Measurements from ENCODE around the gene PCMTD2. TPM values are rescaled to one million over a fixed set of nuclear protein-coding genes. Genes with fewer than 3 reads are reported as not detected.
"Not testable (repeated sequence)": the region's sequence is repeated elsewhere in the genome, so short reads cannot be mapped to it uniquely, and the experiment has no call there.

Gene PCMTD2
- polyA plus RNA-seq, 3 donors, result 26.5 to 49.1 (median 27.6) TPM

GRCh38 chr20:64292167-64292566, 36.6 kb downstream of the PCMTD2 start:
- H3K4me3 ChIP-seq (replicated peaks in 1 of 3; ENCODE audit: low read depth in 2 of 3, low read length in 3 of 3); H3K36me3 Mint-ChIP-seq; H3K36me3 ChIP-seq (replicated peaks in 1 of 2; ENCODE audit: control insufficient read depth in 1 of 2, insufficient read depth in 2 of 2, low read length in 2 of 2); H3K9ac ChIP-seq (ENCODE audit: insufficient read depth, low read length, poor library complexity, severe bottlenecking); H2AFZ ChIP-seq (ENCODE audit: insufficient read depth, low read depth, low read length, poor library complexity, severe bottlenecking); DNase-seq; H3K27me3 Mint-ChIP-seq (ENCODE audit: low read depth in 3 of 3); H3K27ac ChIP-seq (ENCODE audit: low read depth in 1 of 2, low read length in 2 of 2); intact Hi-C loops (cut with micrococcal nuclease); H4K20me1 ChIP-seq (ENCODE audit: insufficient read depth, low read length); H3K4me1 ChIP-seq (ENCODE audit: control insufficient read depth in 1 of 2, insufficient read depth in 2 of 2, low read length in 2 of 2); H3K4me2 ChIP-seq (replicated peaks; ENCODE audit: extremely low read depth, low read length, poor library complexity, severe bottlenecking); H3K4me1 Mint-ChIP-seq; H3K27ac Mint-ChIP-seq; H3K9me3 ChIP-seq (replicated peaks in 1 of 2; ENCODE audit: control insufficient read depth in 1 of 2, insufficient read depth in 1 of 2, low read length in 2 of 2); H3K27me3 ChIP-seq (ENCODE audit: control insufficient read depth in 2 of 2, insufficient read depth in 2 of 2, low read length in 2 of 2); H3K79me2 ChIP-seq (ENCODE audit: insufficient read depth, low read length); H3K4me3 Mint-ChIP-seq; H3K9me3 Mint-ChIP-seq: not testable (repeated sequence)
- no CpG with 5 or more reads among the region's 13 CpGs for WGBS (ENCODE audit: insufficient coverage)

GRCh38 chr20:64303086-64303485, 47.5 kb downstream of the PCMTD2 start:
- H3K9me3 Mint-ChIP-seq; H3K27me3 ChIP-seq (ENCODE audit: control insufficient read depth in 2 of 2, insufficient read depth in 2 of 2, low read length in 2 of 2); intact Hi-C loops (cut with micrococcal nuclease); H3K79me2 ChIP-seq (ENCODE audit: insufficient read depth, low read length); H4K20me1 ChIP-seq (ENCODE audit: insufficient read depth, low read length); H3K4me1 Mint-ChIP-seq; H3K36me3 Mint-ChIP-seq; H3K27ac Mint-ChIP-seq; H3K4me3 Mint-ChIP-seq; H3K36me3 ChIP-seq (replicated peaks in 1 of 2; ENCODE audit: control insufficient read depth in 1 of 2, insufficient read depth in 2 of 2, low read length in 2 of 2); H3K4me2 ChIP-seq (replicated peaks; ENCODE audit: extremely low read depth, low read length, poor library complexity, severe bottlenecking); DNase-seq; H3K27me3 Mint-ChIP-seq (ENCODE audit: low read depth in 3 of 3); H3K9ac ChIP-seq (ENCODE audit: insufficient read depth, low read length, poor library complexity, severe bottlenecking); H2AFZ ChIP-seq (ENCODE audit: insufficient read depth, low read depth, low read length, poor library complexity, severe bottlenecking); H3K9me3 ChIP-seq (replicated peaks in 1 of 2; ENCODE audit: control insufficient read depth in 1 of 2, insufficient read depth in 1 of 2, low read length in 2 of 2); H3K27ac ChIP-seq (ENCODE audit: low read depth in 1 of 2, low read length in 2 of 2); H3K4me1 ChIP-seq (ENCODE audit: control insufficient read depth in 1 of 2, insufficient read depth in 2 of 2, low read length in 2 of 2); H3K4me3 ChIP-seq (replicated peaks in 1 of 3; ENCODE audit: low read depth in 2 of 3, low read length in 3 of 3): not testable (repeated sequence)
- WGBS (ENCODE audit: insufficient coverage), result no CpG with 5 or more reads among the region's 2 CpGs

- H3K9me3 Mint-ChIP-seq; H3K9ac ChIP-seq (ENCODE audit: insufficient read depth, low read length, poor library complexity, severe bottlenecking); intact Hi-C loops (cut with micrococcal nuclease); H4K20me1 ChIP-seq (ENCODE audit: insufficient read depth, low read length); H3K36me3 Mint-ChIP-seq; H3K9me3 ChIP-seq (replicated peaks in 1 of 2; ENCODE audit: control insufficient read depth in 1 of 2, insufficient read depth in 1 of 2, low read length in 2 of 2); H2AFZ ChIP-seq (ENCODE audit: insufficient read depth, low read depth, low read length, poor library complexity, severe bottlenecking); H3K4me3 Mint-ChIP-seq; H3K4me2 ChIP-seq (replicated peaks; ENCODE audit: extremely low read depth, low read length, poor library complexity, severe bottlenecking); H3K79me2 ChIP-seq (ENCODE audit: insufficient read depth, low read length); H3K36me3 ChIP-seq (replicated peaks in 1 of 2; ENCODE audit: control insufficient read depth in 1 of 2, insufficient read depth in 2 of 2, low read length in 2 of 2); DNase-seq; H3K4me1 ChIP-seq (ENCODE audit: control insufficient read depth in 1 of 2, insufficient read depth in 2 of 2, low read length in 2 of 2); H3K4me1 Mint-ChIP-seq; H3K27ac ChIP-seq (ENCODE audit: low read depth in 1 of 2, low read length in 2 of 2); H3K4me3 ChIP-seq (replicated peaks in 1 of 3; ENCODE audit: low read depth in 2 of 3, low read length in 3 of 3); H3K27ac Mint-ChIP-seq: not testable (repeated sequence)
- WGBS (ENCODE audit: insufficient coverage), result no CpG with 5 or more reads among the region's 1 CpG
- H3K27me3 Mint-ChIP-seq (ENCODE audit: low read depth in 3 of 3), result peaks cover 25 to 37% (median 26%) of the 10 kb centered on the region in 3 donors
- peaks cover 3 to 25% of the 10 kb centered on the region in 2 donors for H3K27me3 ChIP-seq (ENCODE audit: control insufficient read depth in 2 of 2, insufficient read depth in 2 of 2, low read length in 2 of 2)
These were observed 58.2 kb downstream of the PCMTD2 start for GRCh38 chr20:64313761-64314160.

GRCh38 chr20:64315381-64315780, 59.8 kb downstream of the PCMTD2 start:
- H3K27ac Mint-ChIP-seq; H3K4me1 Mint-ChIP-seq; H3K27ac ChIP-seq (ENCODE audit: low read depth in 1 of 2, low read length in 2 of 2); H2AFZ ChIP-seq (ENCODE audit: insufficient read depth, low read depth, low read length, poor library complexity, severe bottlenecking); H3K36me3 Mint-ChIP-seq; H3K79me2 ChIP-seq (ENCODE audit: insufficient read depth, low read length); DNase-seq; H3K9me3 ChIP-seq (replicated peaks in 1 of 2; ENCODE audit: control insufficient read depth in 1 of 2, insufficient read depth in 1 of 2, low read length in 2 of 2); H3K9me3 Mint-ChIP-seq; H3K4me1 ChIP-seq (ENCODE audit: control insufficient read depth in 1 of 2, insufficient read depth in 2 of 2, low read length in 2 of 2); H4K20me1 ChIP-seq (ENCODE audit: insufficient read depth, low read length); H3K4me3 ChIP-seq (replicated peaks in 1 of 3; ENCODE audit: low read depth in 2 of 3, low read length in 3 of 3); H3K36me3 ChIP-seq (replicated peaks in 1 of 2; ENCODE audit: control insufficient read depth in 1 of 2, insufficient read depth in 2 of 2, low read length in 2 of 2); H3K4me2 ChIP-seq (replicated peaks; ENCODE audit: extremely low read depth, low read length, poor library complexity, severe bottlenecking); intact Hi-C loops (cut with micrococcal nuclease); H3K9ac ChIP-seq (ENCODE audit: insufficient read depth, low read length, poor library complexity, severe bottlenecking): not testable (repeated sequence)
- peak overlapping the region in 1 of 2 donors; percentile 62 for H3K4me3 Mint-ChIP-seq
- H3K27me3 ChIP-seq (ENCODE audit: control insufficient read depth in 2 of 2, insufficient read depth in 2 of 2, low read length in 2 of 2), result peaks cover 3 to 25% of the 10 kb centered on the region in 2 donors
- peaks cover 26 to 42% (median 31%) of the 10 kb centered on the region in 3 donors for H3K27me3 Mint-ChIP-seq (ENCODE audit: low read depth in 3 of 3)
